Kidney epithelial cell (primary cell): ENCODE measurements around the gene NCS1. TPM values are rescaled to one million over a fixed set of nuclear protein-coding genes. Genes with fewer than 3 reads are reported as not detected.
A peak's percentile ranks its signal among the peaks of the same experiment; 100 is the strongest.

ENCODE experiments used
- DNase-seq: peaks from one replicate; pipeline ENCODE4 v3.0.0-alpha.2; 2010; ENCODE audit warnings: low read depth
- H3K27me3 ChIP-seq: 2 replicates; pipeline ENCODE4 v1.6.0; 2011; ENCODE audit warnings: low read length; ENCODE audit not compliant: control insufficient read depth, insufficient read depth
- H3K36me3 ChIP-seq: 2 replicates; pipeline ENCODE4 v1.5.1; 2011; ENCODE audit warnings: low read length; ENCODE audit not compliant: control insufficient read depth, insufficient read depth
- H3K4me3 ChIP-seq: 2 replicates; pipeline ENCODE4 v1.5.1; 2011; ENCODE audit warnings: low read depth, mild to moderate bottlenecking, control low read depth, low read length
- CTCF ChIP-seq: IDR thresholded peaks from 2 replicates; pipeline ENCODE4 v1.5.1; 2011; ENCODE audit warnings: mild to moderate bottlenecking, moderate library complexity, low read length, control low read depth, inconsistent platforms; ENCODE audit not compliant: insufficient read depth, poor library complexity, severe bottlenecking
- total RNA-seq: library from RNA; depleted of rRNA; stranded (reverse); fragments of >200 nt; gene quantifications from 2 replicates; pipeline ENCODE4 v1.2.3, GENCODE V29; 2015

The NCS1 gene
- total RNA-seq, 1 donor from 2014 or later, result 69.2 TPM

- no peak for TF ChIP-seq CTCF
- DNase-seq, result no peak
- H3K36me3 ChIP-seq, result no peaks in the 10 kb centered on the region
- H3K4me3 ChIP-seq, result no peak overlapping the region
- peaks cover 47% of the 10 kb centered on the region for H3K27me3 ChIP-seq
Observed at GRCh38 chr9:130260816-130261765, 88.9 kb downstream of the NCS1 start.

DNA sequence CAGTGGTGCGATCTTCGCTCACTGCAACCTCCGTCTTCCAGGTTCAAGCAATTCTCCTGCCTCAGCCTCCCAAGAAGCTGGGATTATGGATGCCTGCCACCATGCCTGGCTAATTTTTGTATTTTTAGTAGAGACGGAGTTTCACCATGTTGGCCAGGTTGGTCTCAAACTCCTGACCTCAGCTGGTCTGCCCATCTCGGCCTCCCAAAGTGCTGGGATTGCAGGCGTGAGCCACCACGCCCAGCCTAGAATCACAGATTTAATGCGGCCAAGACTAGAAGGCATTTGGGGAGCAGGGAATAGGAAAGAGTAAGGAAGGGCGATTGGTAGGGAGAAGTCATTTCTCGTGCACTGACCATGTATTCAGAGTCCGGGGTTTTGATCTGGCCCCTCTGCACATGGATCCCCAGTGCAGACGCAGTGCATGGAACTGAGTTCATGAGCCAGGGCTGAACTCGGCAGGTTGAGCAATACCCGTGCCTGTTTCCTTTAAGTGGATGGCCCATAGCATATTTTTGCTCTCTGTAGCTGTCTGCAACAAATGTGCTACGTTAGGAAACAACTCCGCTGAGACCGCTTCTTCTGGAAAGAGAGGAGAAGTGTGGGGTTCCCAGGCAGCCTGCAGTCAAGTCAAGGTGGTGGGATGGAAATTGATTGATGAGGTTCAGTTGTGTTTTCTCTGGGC is 90.0 kb downstream of the NCS1 start:
- H3K4me3 ChIP-seq, result no peak overlapping the region
- TF ChIP-seq CTCF, result no peak
- no peak for DNase-seq
- peaks cover 56% of the 10 kb centered on the region for H3K27me3 ChIP-seq
- no peaks in the 10 kb centered on the region for H3K36me3 ChIP-seq

GRCh38 chr9:130262771-130263170 is 90.6 kb downstream of the NCS1 start:
- no peak overlapping the region for H3K4me3 ChIP-seq
- no peaks in the 10 kb centered on the region for H3K36me3 ChIP-seq
- H3K27me3 ChIP-seq, result peaks cover 62% of the 10 kb centered on the region
- DNase-seq, result no peak
- TF ChIP-seq CTCF, result no peak

- TF ChIP-seq CTCF, result peak; percentile 30
- no peaks in the 10 kb centered on the region for H3K36me3 ChIP-seq
- no peak overlapping the region for H3K4me3 ChIP-seq
- peak; percentile 19 for DNase-seq
- H3K27me3 ChIP-seq, result peaks cover 68% of the 10 kb centered on the region
Observed at GRCh38 chr9:130263601-130264413, 91.6 kb downstream of the NCS1 start.

DNA sequence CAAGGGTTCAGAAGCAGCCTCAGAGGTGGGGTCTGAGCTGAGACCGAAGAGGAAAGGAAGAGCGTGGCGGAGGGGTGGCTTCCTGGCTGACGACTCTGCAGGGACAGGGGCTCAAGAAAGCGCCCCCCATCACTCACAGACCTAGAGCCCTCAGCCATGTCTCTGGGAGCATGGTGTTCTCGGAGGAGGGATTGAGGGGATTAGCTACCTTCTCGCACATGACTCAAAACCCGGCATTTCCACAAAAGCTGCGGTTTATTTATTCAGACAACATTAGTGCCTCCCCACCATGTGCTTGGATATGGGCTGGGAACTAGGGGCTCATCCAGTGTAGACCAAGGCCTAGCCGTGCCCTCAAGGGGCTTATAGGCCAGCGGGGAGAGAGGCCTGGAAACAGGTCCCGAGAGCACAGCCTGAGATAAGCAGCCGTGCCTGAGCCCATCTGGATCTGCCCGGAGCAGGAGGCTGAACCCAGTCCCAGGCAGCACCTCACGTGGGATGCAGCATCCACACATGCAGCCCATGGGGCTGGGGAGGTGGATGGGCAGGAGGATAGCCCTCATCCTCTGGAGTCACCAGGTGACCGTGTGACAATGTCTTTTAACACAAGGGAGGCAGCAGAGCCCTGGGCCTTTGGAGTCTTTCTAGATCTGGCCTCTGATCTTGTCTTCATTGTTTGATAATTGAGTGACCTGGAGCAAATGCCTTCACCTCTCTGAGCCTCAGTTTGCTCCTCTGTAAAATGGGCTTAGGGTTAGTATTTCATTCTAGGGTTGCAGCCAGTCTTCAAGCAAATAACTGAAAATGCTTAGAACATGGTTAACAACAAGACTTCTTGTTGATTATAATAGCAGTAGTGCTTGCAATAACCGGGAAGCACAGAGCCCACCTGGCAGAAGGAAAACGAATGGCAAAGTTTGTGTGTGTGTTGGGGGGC is 92.5 kb downstream of the NCS1 start:
- Histone ChIP-seq H3K27me3 (peaks cover 63% of the 10 kb centered on the region), H3K36me3 (no peaks in the 10 kb centered on the region)
- TF ChIP-seq CTCF, result no peak

More for the DNA sequence above, 92.5 kb downstream of the NCS1 start:
- no peak for DNase-seq
- no peak overlapping the region for H3K4me3 ChIP-seq
